Stimulated activated effector memory CD8-positive, alpha-beta T cell treated with anti-CD3 and anti-CD28 coated beads, Interleukin-12 subunit alpha, Interleukin-12 subunit beta, amount 100 ng/mL, for 72 hours (primary cell): ENCODE results near the gene DNAJB4.
A peak's percentile ranks its signal among the peaks of the same experiment; 100 is the strongest.

ENCODE experiments used
- ATAC-seq: fragments of 150-1000 bp; cut with Tn5 transposase; 2 replicates; pipeline ENCODE4 v1.10.0; 2021
- DNase-seq, 2 donors: peaks; one replicate each; pipeline ENCODE4 v3.0.0; 2021 to 2022; ENCODE audit warnings: low spot score in 2 of 2
- H3K27ac Mint-ChIP-seq: one replicate; pipeline ENCODE4 v1.8.0; 2022; ENCODE audit warnings: mild to moderate bottlenecking, mixed read lengths
- H3K36me3 Mint-ChIP-seq: one replicate; pipeline ENCODE4 v1.8.0; 2022; ENCODE audit warnings: mild to moderate bottlenecking, mixed read lengths
- H3K4me1 Mint-ChIP-seq: one replicate; pipeline ENCODE4 v1.8.0; 2022; ENCODE audit warnings: mixed read lengths
- H3K4me3 Mint-ChIP-seq: one replicate; pipeline ENCODE4 v1.8.0; 2022; ENCODE audit warnings: mild to moderate bottlenecking, mixed read lengths
- H3K9me3 Mint-ChIP-seq: one replicate; pipeline ENCODE4 v1.8.0; 2022; ENCODE audit warnings: mixed read lengths

Gene DNAJB4

DNA sequence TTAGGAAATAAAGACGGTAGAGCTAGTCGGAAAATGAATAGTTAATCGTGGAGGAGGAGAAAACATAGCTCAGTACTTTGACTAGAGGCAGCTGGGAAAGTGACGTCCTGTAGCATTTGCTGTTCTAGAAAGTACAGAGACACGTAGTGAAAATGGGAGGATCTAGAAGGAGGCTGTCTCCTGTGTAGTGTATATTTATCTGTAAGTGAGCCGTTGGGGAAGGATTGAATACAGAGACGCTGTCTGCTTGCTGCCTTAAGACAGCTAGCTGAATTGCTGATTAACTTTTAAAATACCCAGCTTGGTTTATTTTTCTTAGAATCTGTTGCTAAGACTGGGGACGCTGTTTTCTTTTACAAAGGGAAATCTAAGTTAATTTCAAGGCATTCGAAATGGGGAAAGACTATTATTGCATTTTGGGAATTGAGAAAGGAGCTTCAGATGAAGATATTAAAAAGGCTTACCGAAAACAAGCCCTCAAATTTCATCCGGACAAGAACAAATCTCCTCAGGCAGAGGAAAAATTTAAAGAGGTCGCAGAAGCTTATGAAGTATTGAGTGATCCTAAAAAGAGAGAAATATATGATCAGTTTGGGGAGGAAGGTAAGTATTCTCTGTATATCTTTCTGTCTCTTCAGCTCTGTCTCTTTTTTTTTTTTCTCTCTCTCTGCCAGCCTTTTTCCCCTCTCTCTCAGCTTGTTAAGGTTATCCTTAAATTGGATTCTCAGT, at the start of gene DNAJB4:
DNAJB4 (plus strand) TSS at position 221 of the 729 bp plus-strand sequence; CDS start at position 393, 172 bp downstream.
- no peaks in the 10 kb centered on the region for H3K9me3 Mint-ChIP-seq

GRCh38 chr1:77955709-77956108, 49.0 kb upstream of the DNAJB4 start:
- ATAC-seq (no peak), DNase-seq (no peak)
- Mint-ChIP-seq H3K36me3 (no peaks in the 10 kb centered on the region), H3K4me1 (peaks cover 37% of the 10 kb centered on the region), H3K4me3 (no peak overlapping the region), H3K9me3 (no peaks in the 10 kb centered on the region), H3K27ac (no peak overlapping the region)

More for the DNA sequence above, at the start of gene DNAJB4:
- DNase-seq: peak; percentile 12 to 75
- Mint-ChIP-seq H3K36me3 (peaks cover 23% of the 10 kb centered on the region), H3K4me1 (peaks cover 25% of the 10 kb centered on the region), H3K27ac (peak within 1 kb of the TSS; percentile 99), H3K4me3 (peak within 1 kb of the TSS; percentile 83)
- peak; percentile 99 for ATAC-seq

DNA sequence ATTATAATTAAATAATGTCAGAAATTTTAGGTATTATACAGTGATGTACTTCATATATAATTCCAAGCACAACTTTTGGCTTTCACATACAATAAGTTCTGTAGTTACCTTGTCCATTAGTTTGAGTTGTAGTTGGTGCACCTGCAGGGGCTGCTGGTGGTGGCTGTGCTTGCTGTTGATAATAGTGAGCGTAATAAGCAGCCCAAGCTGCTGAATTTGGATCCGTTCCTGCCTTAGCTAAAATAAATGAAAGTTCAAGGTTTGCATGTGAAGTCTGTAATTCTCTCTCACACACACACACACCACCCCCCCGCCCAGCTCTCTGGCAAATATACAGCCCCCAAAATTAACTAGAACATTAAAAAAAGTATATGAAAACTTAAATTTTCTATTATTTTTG, 48.3 kb upstream of the DNAJB4 start:
- no peak overlapping the region for H3K4me3 Mint-ChIP-seq
- no peak overlapping the region for H3K27ac Mint-ChIP-seq
- no peaks in the 10 kb centered on the region for H3K9me3 Mint-ChIP-seq
- peaks cover 37% of the 10 kb centered on the region for H3K4me1 Mint-ChIP-seq
- ATAC-seq (no peak), DNase-seq (no peak)
- H3K36me3 Mint-ChIP-seq: no peaks in the 10 kb centered on the region

DNA sequence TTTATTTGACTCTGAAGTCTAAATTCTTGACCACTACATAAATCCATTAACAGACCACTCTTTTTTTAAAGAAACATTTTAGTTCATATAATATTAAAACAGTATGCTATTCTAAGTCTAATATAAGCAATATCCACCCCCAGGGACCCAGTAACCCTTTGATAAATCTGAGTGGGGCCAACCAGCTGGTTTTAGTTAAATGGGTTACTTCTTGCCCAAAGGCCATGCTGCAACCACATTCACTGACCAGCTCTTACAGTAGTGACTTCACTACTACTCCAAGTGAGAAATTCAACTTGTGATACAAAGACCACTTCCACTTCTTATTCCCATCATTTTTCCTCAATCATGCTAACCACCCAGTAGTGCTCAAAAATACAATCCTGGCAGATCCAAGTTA, 46.3 kb upstream of the DNAJB4 start:
- no peak overlapping the region for H3K4me3 Mint-ChIP-seq
- H3K9me3 Mint-ChIP-seq: no peaks in the 10 kb centered on the region
- H3K36me3 Mint-ChIP-seq: no peaks in the 10 kb centered on the region
- DNase-seq (no peak), ATAC-seq (no peak)
- peaks cover 42% of the 10 kb centered on the region for H3K4me1 Mint-ChIP-seq
- peak overlapping the region; percentile 9 for H3K27ac Mint-ChIP-seq

DNA sequence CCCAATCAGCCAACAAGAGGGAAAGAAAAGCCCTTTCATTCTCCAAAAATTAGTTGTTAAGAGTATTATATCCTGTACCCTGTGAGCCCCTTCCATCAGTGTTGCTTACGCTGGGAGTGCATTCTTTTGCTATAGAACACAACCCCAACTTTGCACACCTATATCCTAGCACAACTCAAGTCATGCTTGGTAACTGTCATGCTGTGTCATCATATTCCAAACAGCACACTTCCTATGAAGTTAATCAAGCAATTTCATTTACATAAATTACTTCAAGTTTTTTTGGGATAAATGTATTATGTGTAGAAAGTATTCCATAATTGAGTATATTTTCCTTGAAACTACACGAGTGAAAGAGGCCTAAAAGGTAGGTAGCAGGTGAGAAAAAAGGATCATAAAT, 45.9 kb upstream of the DNAJB4 start:
- Mint-ChIP-seq H3K36me3 (no peaks in the 10 kb centered on the region), H3K4me3 (no peak overlapping the region), H3K9me3 (no peaks in the 10 kb centered on the region), H3K27ac (peak overlapping the region; percentile 9), H3K4me1 (peaks cover 42% of the 10 kb centered on the region)
- DNase-seq (no peak), ATAC-seq (no peak)

DNA sequence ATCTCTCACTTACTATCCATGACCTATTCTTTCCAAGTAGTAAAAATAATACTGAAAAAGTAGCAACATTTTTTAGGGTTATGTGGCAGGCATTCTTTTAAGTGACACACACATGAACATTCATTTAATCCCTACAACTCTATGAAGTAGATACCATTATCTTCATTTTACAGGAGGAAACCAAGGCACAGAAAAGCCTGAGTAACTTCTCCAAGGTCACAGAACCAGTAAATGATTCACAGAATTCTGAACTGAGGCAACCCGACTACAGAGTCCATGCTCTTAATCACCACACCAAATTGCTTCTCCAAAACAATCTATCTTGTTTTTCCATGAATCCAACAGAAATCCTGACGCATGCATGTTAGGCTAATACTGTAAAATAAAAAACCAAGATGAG, 43.3 kb upstream of the DNAJB4 start:
- ATAC-seq (peak; percentile 83), DNase-seq (no peak)
- Mint-ChIP-seq H3K4me1 (peaks cover 49% of the 10 kb centered on the region), H3K27ac (peak overlapping the region; percentile 1), H3K9me3 (no peaks in the 10 kb centered on the region), H3K4me3 (no peak overlapping the region), H3K36me3 (no peaks in the 10 kb centered on the region)

GRCh38 chr1:77966291-77966690, 38.4 kb upstream of the DNAJB4 start:
- Mint-ChIP-seq H3K9me3 (no peaks in the 10 kb centered on the region), H3K4me3 (no peak overlapping the region), H3K27ac (peak overlapping the region; percentile 64), H3K4me1 (peaks cover 49% of the 10 kb centered on the region), H3K36me3 (no peaks in the 10 kb centered on the region)
- DNase-seq: no peak
- no peak for ATAC-seq

DNA sequence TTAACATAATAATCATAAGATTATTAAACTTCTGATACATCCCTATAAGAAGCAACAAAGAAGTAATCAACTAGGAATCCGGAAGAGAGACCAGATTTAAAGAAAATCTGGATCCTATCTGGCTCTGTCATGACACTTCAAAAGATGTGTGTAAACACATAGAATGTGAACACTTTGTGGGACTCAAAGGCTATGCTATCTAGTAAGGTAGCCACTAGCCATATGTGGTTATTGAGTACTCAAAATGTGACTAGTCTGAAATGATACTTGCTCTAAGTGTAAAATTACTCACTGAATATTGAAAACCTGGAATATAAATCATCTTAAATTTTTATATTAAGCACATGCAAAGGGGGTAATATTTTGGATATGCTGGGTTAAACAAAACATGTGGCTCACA, 34.5 kb upstream of the DNAJB4 start:
- ATAC-seq (peak; percentile 81), DNase-seq (no peak)
- H3K9me3 Mint-ChIP-seq: peaks cover 2% of the 10 kb centered on the region
- peaks cover 59% of the 10 kb centered on the region for H3K4me1 Mint-ChIP-seq
- no peak overlapping the region for H3K27ac Mint-ChIP-seq
- no peaks in the 10 kb centered on the region for H3K36me3 Mint-ChIP-seq
- no peak overlapping the region for H3K4me3 Mint-ChIP-seq

DNA sequence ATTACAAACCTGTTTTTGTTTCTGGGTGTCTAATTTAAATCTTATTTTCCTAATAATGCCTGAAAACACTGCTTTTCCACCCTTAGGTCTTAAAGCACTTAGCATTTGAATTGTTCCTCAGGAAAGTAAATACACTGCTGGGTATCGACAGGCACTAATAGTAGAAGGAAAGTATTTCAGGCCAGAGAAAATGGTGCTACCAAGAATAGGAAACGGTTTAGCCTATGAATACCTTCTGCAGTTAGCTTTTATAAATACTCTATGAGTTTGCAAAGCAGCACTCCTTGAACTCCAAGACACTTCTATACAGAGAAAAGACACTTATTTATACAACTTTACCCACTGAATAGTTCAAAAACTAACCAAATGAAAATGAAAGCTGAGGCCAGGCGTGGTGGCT, 32.7 kb upstream of the DNAJB4 start:
- no peaks in the 10 kb centered on the region for H3K36me3 Mint-ChIP-seq
- H3K4me1 Mint-ChIP-seq: peaks cover 67% of the 10 kb centered on the region
- peaks cover 2% of the 10 kb centered on the region for H3K9me3 Mint-ChIP-seq
- no peak for ATAC-seq
- DNase-seq: no peak
- peak overlapping the region; percentile 34 for H3K27ac Mint-ChIP-seq
- peak overlapping the region; percentile 42 for H3K4me3 Mint-ChIP-seq

DNA sequence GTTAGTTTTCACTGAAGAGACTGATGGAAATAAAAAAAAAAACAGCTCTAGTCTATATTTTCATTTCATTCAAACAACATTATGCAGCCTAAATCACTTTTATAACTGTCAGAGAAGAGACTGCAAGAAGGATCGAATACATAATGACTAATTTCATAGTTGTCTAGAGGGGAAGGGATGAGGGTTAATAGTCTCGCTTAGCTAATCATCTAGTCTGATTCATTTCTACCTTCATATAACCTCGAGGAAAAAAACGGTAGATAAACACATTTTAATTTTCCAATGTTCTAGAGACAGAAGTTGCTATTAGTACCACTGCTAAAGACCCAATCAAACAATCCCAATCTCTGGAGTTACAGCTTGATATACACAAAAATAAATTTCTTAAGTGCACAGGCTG, 29.4 kb upstream of the DNAJB4 start:
- DNase-seq (no peak), ATAC-seq (peak; percentile 44)
- no peak overlapping the region for H3K27ac Mint-ChIP-seq
- H3K9me3 Mint-ChIP-seq: peaks cover 2% of the 10 kb centered on the region
- H3K4me3 Mint-ChIP-seq: no peak overlapping the region
- H3K4me1 Mint-ChIP-seq: peaks cover 48% of the 10 kb centered on the region
- H3K36me3 Mint-ChIP-seq: no peaks in the 10 kb centered on the region

DNA sequence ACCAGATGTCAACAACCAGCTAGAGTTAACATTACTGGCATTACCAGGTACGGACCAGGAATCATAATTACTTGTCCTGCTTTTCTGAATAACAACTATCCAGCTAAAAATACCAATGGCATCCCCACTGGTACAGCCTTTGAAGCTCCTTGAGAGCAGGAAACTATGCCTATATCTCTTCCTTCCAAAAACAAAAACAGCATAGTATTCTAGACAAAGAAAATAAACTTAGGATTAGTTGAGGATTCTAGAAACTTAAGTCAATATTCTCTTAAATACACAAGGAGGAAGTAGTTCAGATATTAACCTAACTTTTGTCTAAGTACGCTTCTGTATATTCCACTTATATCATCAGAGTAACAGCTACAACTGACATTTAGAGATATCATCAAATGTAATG, 28.8 kb upstream of the DNAJB4 start:
- Mint-ChIP-seq H3K27ac (no peak overlapping the region), H3K4me1 (peaks cover 43% of the 10 kb centered on the region), H3K36me3 (peaks cover under 1% of the 10 kb centered on the region), H3K9me3 (peaks cover 2% of the 10 kb centered on the region), H3K4me3 (no peak overlapping the region)
- DNase-seq (no peak), ATAC-seq (no peak)

DNA sequence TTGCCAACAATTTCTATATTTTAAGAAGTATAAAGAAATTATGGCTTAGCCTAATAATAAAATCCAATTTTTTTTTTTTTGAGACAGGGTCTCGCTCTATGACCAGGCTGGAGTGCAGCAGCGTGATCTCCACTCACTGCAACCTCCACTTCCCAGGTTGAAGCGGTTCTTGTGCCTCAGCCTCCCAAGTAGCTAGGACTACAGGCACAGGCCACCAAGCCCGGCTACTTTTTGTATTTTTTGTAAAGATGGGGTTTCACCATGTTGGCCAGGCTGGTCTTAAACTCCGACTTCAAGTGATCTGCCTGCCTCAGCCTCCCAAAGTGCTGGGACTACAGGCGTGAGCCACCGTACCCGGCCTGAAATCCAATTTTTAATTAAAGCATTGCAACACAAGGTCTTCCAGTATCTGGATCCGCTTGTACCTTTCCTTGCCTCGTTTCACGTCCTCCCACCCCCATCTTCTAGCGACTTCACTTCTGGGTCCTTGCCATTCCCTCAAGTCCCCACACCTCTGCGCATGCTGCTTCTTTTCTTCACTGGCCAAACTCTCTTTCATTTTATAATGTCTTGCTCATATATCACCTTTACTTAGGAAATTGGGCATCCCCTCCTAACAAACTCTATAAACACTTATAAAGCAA, 28.2 kb upstream of the DNAJB4 start:
- peak in 1 of 2 donors; percentile 58 for DNase-seq
- no peak for ATAC-seq
- no peak overlapping the region for H3K4me3 Mint-ChIP-seq
- peaks cover 6% of the 10 kb centered on the region for H3K36me3 Mint-ChIP-seq
- H3K27ac Mint-ChIP-seq: no peak overlapping the region
- peaks cover 2% of the 10 kb centered on the region for H3K9me3 Mint-ChIP-seq
- H3K4me1 Mint-ChIP-seq: peaks cover 36% of the 10 kb centered on the region

DNA sequence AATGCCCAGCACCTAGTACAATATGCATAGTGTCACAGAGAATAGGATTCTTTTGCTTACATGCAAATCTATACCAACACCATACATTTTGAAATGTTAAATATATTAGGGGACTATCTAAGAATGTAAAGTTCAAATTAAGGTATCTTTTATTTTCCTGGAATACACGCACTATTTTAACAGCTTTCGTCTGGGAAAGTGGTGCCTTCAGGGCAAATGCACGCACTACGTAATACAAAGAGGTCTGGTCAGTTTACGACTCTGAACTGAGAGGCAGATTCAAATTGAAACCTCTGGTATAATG, 26.8 kb upstream of the DNAJB4 start:
- Mint-ChIP-seq H3K36me3 (peaks cover 15% of the 10 kb centered on the region), H3K4me1 (peaks cover 26% of the 10 kb centered on the region), H3K9me3 (peaks cover 2% of the 10 kb centered on the region), H3K27ac (no peak overlapping the region), H3K4me3 (no peak overlapping the region)
- DNase-seq (no peak), ATAC-seq (no peak)

- Mint-ChIP-seq H3K4me3 (no peak overlapping the region), H3K4me1 (peaks cover 23% of the 10 kb centered on the region)
- ATAC-seq: peak; percentile 85
These were observed 26.3 kb upstream of the DNAJB4 start for GRCh38 chr1:77978293-77978968.

DNA sequence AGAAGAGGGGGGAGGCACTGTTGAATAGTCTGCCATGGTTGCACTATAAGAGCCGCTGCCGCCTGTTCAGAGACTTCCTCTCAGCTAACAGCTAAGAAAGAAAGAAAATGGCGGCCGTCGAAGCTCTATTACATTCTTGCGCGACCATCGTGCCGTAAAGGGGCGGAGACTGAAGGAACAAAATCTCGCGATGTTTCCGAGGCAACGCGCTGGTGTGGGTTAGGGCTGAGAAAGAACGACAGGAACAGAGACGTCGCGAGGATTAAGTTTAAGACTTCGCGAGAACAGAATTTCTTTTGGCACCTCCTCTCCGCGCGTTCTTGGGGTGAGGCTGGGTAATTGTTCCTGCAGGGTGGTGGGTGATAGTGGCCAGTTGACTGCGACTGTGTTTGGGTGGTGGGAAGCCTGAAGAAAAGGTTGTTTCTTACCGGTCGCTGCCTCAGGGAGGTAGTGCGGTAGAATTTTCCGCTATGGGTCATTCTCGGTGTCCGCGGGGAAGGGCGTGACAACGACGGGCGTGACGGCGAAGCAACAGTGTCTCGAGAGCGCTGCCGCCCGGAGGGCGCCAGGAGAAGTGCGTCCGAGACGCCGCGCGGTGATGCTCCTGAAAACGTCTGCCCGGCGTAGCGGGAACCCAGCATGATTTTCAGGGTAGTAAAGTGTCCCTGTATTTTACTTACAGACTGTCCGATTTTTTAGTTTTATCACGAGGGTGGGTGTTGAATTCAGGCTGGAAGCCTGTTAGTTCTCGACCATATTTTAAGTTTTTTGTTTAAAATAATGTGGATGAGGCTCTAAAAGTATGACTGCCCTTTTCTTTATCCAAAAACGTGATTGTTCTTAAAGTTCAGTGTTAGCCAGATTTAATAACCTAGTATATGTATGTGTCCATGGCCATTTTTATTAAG, 25.5 kb upstream of the DNAJB4 start, which contains the start of gene FUBP1:
FUBP1 (minus strand) TSS at position 104 of the 908 bp plus-strand sequence; CDS start at position 36, 68 bp downstream.
- H3K36me3 Mint-ChIP-seq: peaks cover 15% of the 10 kb centered on the region
- ATAC-seq: peak; percentile 82
- no peak within 1 kb of the TSS for H3K27ac Mint-ChIP-seq
- no peaks in the 10 kb centered on the region for H3K9me3 Mint-ChIP-seq
- peak; percentile 83 to 97 for DNase-seq
- H3K4me1 Mint-ChIP-seq: peaks cover 20% of the 10 kb centered on the region
- no peak within 1 kb of the TSS for H3K4me3 Mint-ChIP-seq

More at GRCh38 chr1:77978293-77978968, 26.3 kb upstream of the DNAJB4 start:
- Mint-ChIP-seq H3K36me3 (peaks cover 15% of the 10 kb centered on the region), H3K27ac (no peak overlapping the region), H3K9me3 (peaks cover 1% of the 10 kb centered on the region)
- peak; percentile 52 to 89 for DNase-seq
